ENCODE data around the gene FEV. TPM values are rescaled to one million over a fixed set of nuclear protein-coding genes. Genes with fewer than 3 reads are reported as not detected.

The FEV gene
- polyA plus RNA-seq, 3 donors: not detected

DNA sequence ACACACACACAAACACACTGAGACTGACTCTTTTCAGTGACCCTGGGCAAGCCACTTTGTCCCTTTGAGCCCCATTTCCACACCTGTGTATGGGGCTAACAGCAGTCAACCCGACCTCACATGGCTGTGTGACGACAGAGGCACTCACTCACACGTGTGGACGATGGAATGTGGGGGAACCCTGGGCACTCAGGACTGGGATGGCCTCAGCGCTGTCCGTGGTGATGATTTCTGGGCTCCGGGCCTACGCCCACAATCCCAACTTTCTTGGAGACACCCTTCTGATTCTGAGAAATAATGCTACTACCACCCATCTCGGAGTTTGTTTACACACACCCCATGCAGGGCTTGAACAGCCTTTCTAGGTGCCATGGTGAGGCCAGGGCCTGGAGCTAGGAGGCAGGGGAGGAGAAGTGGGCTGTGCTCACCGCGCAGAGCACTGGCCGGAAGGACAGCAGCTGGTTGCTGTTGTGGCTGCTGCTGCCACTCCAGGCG, 6.7 kb upstream of the FEV start:
- no peak overlapping the region for H2AFZ ChIP-seq (ENCODE audit: insufficient read depth, low read depth, low read length, poor library complexity, severe bottlenecking)
- peak overlapping the region in 1 of 2 donors; percentile 61 for H3K4me3 Mint-ChIP-seq
- intact Hi-C loops (cut with micrococcal nuclease): loop anchor here in 1 of 2 donors (10.0 kb wide), 1 partner anchor 163 kb away; no protein-coding TSS in a partner anchor

DNA sequence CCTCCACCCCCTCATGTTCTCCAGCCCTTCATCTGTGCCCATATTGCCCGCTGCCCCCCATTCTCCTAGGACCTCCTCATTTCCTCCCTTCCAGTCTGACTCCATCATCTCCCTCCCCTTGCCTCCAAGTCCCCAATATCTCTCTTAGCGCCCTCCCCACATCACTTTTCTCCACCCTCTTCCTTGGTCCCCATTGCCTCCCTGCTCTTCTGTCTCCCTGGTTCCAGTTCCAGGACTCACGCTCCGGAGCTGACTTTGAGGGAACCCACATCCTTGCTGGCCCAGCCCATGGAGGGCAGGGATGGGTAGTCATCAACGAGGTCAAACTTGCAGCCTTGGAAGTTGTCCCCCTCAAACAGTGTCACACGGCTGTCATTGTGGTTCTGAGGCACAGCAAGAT, 5.6 kb upstream of the FEV start:
- H3K27me3 ChIP-seq (ENCODE audit: control insufficient read depth in 2 of 2, insufficient read depth in 2 of 2, low read length in 2 of 2): peaks cover 88 to 100% of the 10 kb centered on the region in 2 donors
- H3K9me3 Mint-ChIP-seq: peaks cover 0 to 30% (median 7%) of the 10 kb centered on the region in 7 donors

More for the DNA sequence above, 6.7 kb upstream of the FEV start:
- peaks cover 0 to 31% (median 7%) of the 10 kb centered on the region in 7 donors for H3K9me3 Mint-ChIP-seq
- Histone ChIP-seq H3K36me3 (replicated peaks in 1 of 2; ENCODE audit: control insufficient read depth in 1 of 2, insufficient read depth in 2 of 2, low read length in 2 of 2) (no peaks in the 10 kb centered on the region), H3K27ac (ENCODE audit: low read depth in 1 of 2, low read length in 2 of 2) (no peak overlapping the region), H3K9me3 (replicated peaks in 1 of 2; ENCODE audit: control insufficient read depth in 1 of 2, insufficient read depth in 1 of 2, low read length in 2 of 2) (peaks cover 5 to 43% of the 10 kb centered on the region in 2 donors), H3K4me3 (replicated peaks in 1 of 3; ENCODE audit: low read depth in 2 of 3, low read length in 3 of 3) (no peak overlapping the region), H3K4me1 (ENCODE audit: control insufficient read depth in 1 of 2, insufficient read depth in 2 of 2, low read length in 2 of 2) (peaks cover 3 to 13% of the 10 kb centered on the region in 2 donors), H4K20me1 (ENCODE audit: insufficient read depth, low read length) (no peaks in the 10 kb centered on the region), H3K79me2 (ENCODE audit: insufficient read depth, low read length) (no peaks in the 10 kb centered on the region), H3K9ac (ENCODE audit: insufficient read depth, low read length, poor library complexity, severe bottlenecking) (no peak overlapping the region), H3K4me2 (replicated peaks; ENCODE audit: extremely low read depth, low read length, poor library complexity, severe bottlenecking) (no peak overlapping the region), H3K27me3 (ENCODE audit: control insufficient read depth in 2 of 2, insufficient read depth in 2 of 2, low read length in 2 of 2) (peaks cover 80 to 100% of the 10 kb centered on the region in 2 donors)
- WGBS (ENCODE audit: insufficient coverage): 5% methylated on average over 8 of the region's 13 CpGs
- no peak overlapping the region for H3K27ac Mint-ChIP-seq
- peaks cover 91 to 100% (median 95%) of the 10 kb centered on the region in 3 donors for H3K27me3 Mint-ChIP-seq (ENCODE audit: low read depth in 3 of 3)
- H3K4me1 Mint-ChIP-seq: peaks cover 13% of the 10 kb centered on the region
- TF ChIP-seq, protein P1, sequence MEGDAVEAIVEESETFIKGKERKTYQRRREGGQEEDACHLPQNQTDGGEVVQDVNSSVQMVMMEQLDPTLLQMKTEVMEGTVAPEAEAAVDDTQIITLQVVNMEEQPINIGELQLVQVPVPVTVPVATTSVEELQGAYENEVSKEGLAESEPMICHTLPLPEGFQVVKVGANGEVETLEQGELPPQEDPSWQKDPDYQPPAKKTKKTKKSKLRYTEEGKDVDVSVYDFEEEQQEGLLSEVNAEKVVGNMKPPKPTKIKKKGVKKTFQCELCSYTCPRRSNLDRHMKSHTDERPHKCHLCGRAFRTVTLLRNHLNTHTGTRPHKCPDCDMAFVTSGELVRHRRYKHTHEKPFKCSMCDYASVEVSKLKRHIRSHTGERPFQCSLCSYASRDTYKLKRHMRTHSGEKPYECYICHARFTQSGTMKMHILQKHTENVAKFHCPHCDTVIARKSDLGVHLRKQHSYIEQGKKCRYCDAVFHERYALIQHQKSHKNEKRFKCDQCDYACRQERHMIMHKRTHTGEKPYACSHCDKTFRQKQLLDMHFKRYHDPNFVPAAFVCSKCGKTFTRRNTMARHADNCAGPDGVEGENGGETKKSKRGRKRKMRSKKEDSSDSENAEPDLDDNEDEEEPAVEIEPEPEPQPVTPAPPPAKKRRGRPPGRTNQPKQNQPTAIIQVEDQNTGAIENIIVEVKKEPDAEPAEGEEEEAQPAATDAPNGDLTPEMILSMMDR (IDR thresholded peaks at IDR 0.05): no peak
- no peak for DNase-seq
- H3K36me3 Mint-ChIP-seq: peaks cover 0 to 2% of the 10 kb centered on the region in 2 donors

More for the DNA sequence above, 5.6 kb upstream of the FEV start:
- peaks cover 7% of the 10 kb centered on the region for H3K4me1 Mint-ChIP-seq
- no peaks in the 10 kb centered on the region for H4K20me1 ChIP-seq (ENCODE audit: insufficient read depth, low read length)
- no peak overlapping the region for H3K4me2 ChIP-seq (replicated peaks; ENCODE audit: extremely low read depth, low read length, poor library complexity, severe bottlenecking)
- H3K27ac ChIP-seq (ENCODE audit: low read depth in 1 of 2, low read length in 2 of 2): no peak overlapping the region
- no peak overlapping the region for H3K9ac ChIP-seq (ENCODE audit: insufficient read depth, low read length, poor library complexity, severe bottlenecking)
- WGBS (ENCODE audit: insufficient coverage): 9% methylated on average over 5 of the region's 6 CpGs
- TF ChIP-seq, protein P1 (IDR thresholded peaks at IDR 0.05): no peak
- H3K36me3 Mint-ChIP-seq: peaks cover 0 to 2% of the 10 kb centered on the region in 2 donors
- peak overlapping the region in 1 of 2 donors; percentile 53 for H3K4me3 Mint-ChIP-seq
- H3K36me3 ChIP-seq (replicated peaks in 1 of 2; ENCODE audit: control insufficient read depth in 1 of 2, insufficient read depth in 2 of 2, low read length in 2 of 2): no peaks in the 10 kb centered on the region
- peaks cover 5 to 52% of the 10 kb centered on the region in 2 donors for H3K9me3 ChIP-seq (replicated peaks in 1 of 2; ENCODE audit: control insufficient read depth in 1 of 2, insufficient read depth in 1 of 2, low read length in 2 of 2)
- H3K4me3 ChIP-seq (replicated peaks in 1 of 3; ENCODE audit: low read depth in 2 of 3, low read length in 3 of 3): no peak overlapping the region
- no peak overlapping the region for H3K27ac Mint-ChIP-seq
- H2AFZ ChIP-seq (ENCODE audit: insufficient read depth, low read depth, low read length, poor library complexity, severe bottlenecking): no peak overlapping the region
- DNase-seq: no peak
- peaks cover 92 to 100% (median 95%) of the 10 kb centered on the region in 3 donors for H3K27me3 Mint-ChIP-seq (ENCODE audit: low read depth in 3 of 3)
- no peaks in the 10 kb centered on the region for H3K79me2 ChIP-seq (ENCODE audit: insufficient read depth, low read length)
- intact Hi-C loops (cut with micrococcal nuclease): loop anchor here in 1 of 2 donors (10.0 kb wide), 1 partner anchor 164 kb away; no protein-coding TSS in a partner anchor
- peaks cover 0 to 8% of the 10 kb centered on the region in 2 donors for H3K4me1 ChIP-seq (ENCODE audit: control insufficient read depth in 1 of 2, insufficient read depth in 2 of 2, low read length in 2 of 2)
